Measurements from ENCODE around the gene PCDHGA1.
"Not testable (repeated sequence)": the region's sequence is repeated elsewhere in the genome, so short reads cannot be mapped to it uniquely, and the experiment has no call there.

Gene PCDHGA1

GRCh38 chr5:141397756-141398551 is 67.6 kb downstream of the PCDHGA1 start, which contains the start of gene PCDHGB5:
PCDHGB5 (plus strand) TSS chr5:141397947; CDS start chr5:141398128, 181 bp downstream.
- not testable (repeated sequence) for H3K27me3 ChIP-seq (ENCODE audit: control insufficient read depth, insufficient read depth, low read length, poor library complexity, severe bottlenecking); H3K4me3 ChIP-seq (ENCODE audit: insufficient read depth, low read depth, low read length)

GRCh38 chr5:141398608-141399007 is 68.3 kb downstream of the PCDHGA1 start:
- Histone ChIP-seq H3K4me3 (ENCODE audit: insufficient read depth, low read depth, low read length) (no peak overlapping the region), H3K9me3 (ENCODE audit: control insufficient read depth, low read length) (peaks cover 3% of the 10 kb centered on the region)
- 93 to 96% methylated on average over 15 of the region's 15 CpGs for WGBS, 2 experiments

More at GRCh38 chr5:141397756-141398551, 67.6 kb downstream of the PCDHGA1 start, which contains the start of gene PCDHGB5:
- H3K9me3 ChIP-seq (ENCODE audit: control insufficient read depth, low read length); H3K36me3 ChIP-seq (ENCODE audit: control insufficient read depth, insufficient read depth, low read length); H3K4me1 ChIP-seq (ENCODE audit: control insufficient read depth, insufficient read depth, low read length); H3K27ac ChIP-seq (ENCODE audit: insufficient read depth, low read depth, low read length, poor library complexity, severe bottlenecking): not testable (repeated sequence)
- 86 to 92% methylated on average over 19 to 20 of the region's 43 CpGs for WGBS, 2 experiments

GRCh38 chr5:141399555-141400258 is 69.4 kb downstream of the PCDHGA1 start:
- Histone ChIP-seq H3K27ac (ENCODE audit: insufficient read depth, low read depth, low read length, poor library complexity, severe bottlenecking) (no peak overlapping the region), H3K36me3 (ENCODE audit: control insufficient read depth, insufficient read depth, low read length) (no peaks in the 10 kb centered on the region), H3K27me3 (ENCODE audit: control insufficient read depth, insufficient read depth, low read length, poor library complexity, severe bottlenecking) (no peaks in the 10 kb centered on the region), H3K4me3 (ENCODE audit: insufficient read depth, low read depth, low read length) (no peak overlapping the region), H3K4me1 (ENCODE audit: control insufficient read depth, insufficient read depth, low read length) (no peaks in the 10 kb centered on the region), H3K9me3 (ENCODE audit: control insufficient read depth, low read length) (peaks cover 3% of the 10 kb centered on the region)
- 97% methylated on average over 61 of the region's 61 CpGs for WGBS, 2 experiments

More at GRCh38 chr5:141398608-141399007, 68.3 kb downstream of the PCDHGA1 start:
- H3K27me3 ChIP-seq (ENCODE audit: control insufficient read depth, insufficient read depth, low read length, poor library complexity, severe bottlenecking) = no peaks in the 10 kb centered on the region
- H3K27ac ChIP-seq (ENCODE audit: insufficient read depth, low read depth, low read length, poor library complexity, severe bottlenecking) = no peak overlapping the region
- H3K36me3 ChIP-seq (ENCODE audit: control insufficient read depth, insufficient read depth, low read length) = no peaks in the 10 kb centered on the region
- no peaks in the 10 kb centered on the region for H3K4me1 ChIP-seq (ENCODE audit: control insufficient read depth, insufficient read depth, low read length)

- Histone ChIP-seq H3K9me3 (ENCODE audit: control insufficient read depth, low read length) (peaks cover 3% of the 10 kb centered on the region), H3K27me3 (ENCODE audit: control insufficient read depth, insufficient read depth, low read length, poor library complexity, severe bottlenecking) (no peaks in the 10 kb centered on the region), H3K27ac (ENCODE audit: insufficient read depth, low read depth, low read length, poor library complexity, severe bottlenecking) (no peak within 1 kb of the TSS), H3K4me3 (ENCODE audit: insufficient read depth, low read depth, low read length) (no peak within 1 kb of the TSS), H3K36me3 (ENCODE audit: control insufficient read depth, insufficient read depth, low read length) (no peaks in the 10 kb centered on the region), H3K4me1 (ENCODE audit: control insufficient read depth, insufficient read depth, low read length) (no peaks in the 10 kb centered on the region)
- 95% methylated on average over 27 of the region's 27 CpGs for WGBS, 2 experiments
Observed at GRCh38 chr5:141402553-141403243, 72.4 kb downstream of the PCDHGA1 start, which contains the start of gene PCDHGA9. PCDHGA9 (plus strand) TSS chr5:141402778; CDS start chr5:141402953, 175 bp downstream.

GRCh38 chr5:141403387-141403786 is 73.1 kb downstream of the PCDHGA1 start:
- H3K4me3 ChIP-seq (ENCODE audit: insufficient read depth, low read depth, low read length) = no peak overlapping the region
- WGBS, 2 experiments = 95 to 96% methylated on average over 22 of the region's 22 CpGs
- no peaks in the 10 kb centered on the region for H3K27me3 ChIP-seq (ENCODE audit: control insufficient read depth, insufficient read depth, low read length, poor library complexity, severe bottlenecking)
- no peaks in the 10 kb centered on the region for H3K36me3 ChIP-seq (ENCODE audit: control insufficient read depth, insufficient read depth, low read length)
- H3K27ac ChIP-seq (ENCODE audit: insufficient read depth, low read depth, low read length, poor library complexity, severe bottlenecking) = no peak overlapping the region
- H3K4me1 ChIP-seq (ENCODE audit: control insufficient read depth, insufficient read depth, low read length) = no peaks in the 10 kb centered on the region
- peaks cover 3% of the 10 kb centered on the region for H3K9me3 ChIP-seq (ENCODE audit: control insufficient read depth, low read length)

- 25 to 27% methylated on average over 50 to 51 of the region's 51 CpGs for WGBS, 2 experiments
- Histone ChIP-seq H3K36me3 (ENCODE audit: control insufficient read depth, insufficient read depth, low read length) (peaks cover 13% of the 10 kb centered on the region), H3K27ac (ENCODE audit: insufficient read depth, low read depth, low read length, poor library complexity, severe bottlenecking) (peak within 1 kb of the TSS; percentile 79), H3K4me3 (ENCODE audit: insufficient read depth, low read depth, low read length) (peak within 1 kb of the TSS; percentile 41)
- H3K9me3 ChIP-seq (ENCODE audit: control insufficient read depth, low read length); H3K4me1 ChIP-seq (ENCODE audit: control insufficient read depth, insufficient read depth, low read length); H3K27me3 ChIP-seq (ENCODE audit: control insufficient read depth, insufficient read depth, low read length, poor library complexity, severe bottlenecking): not testable (repeated sequence)
Observed at GRCh38 chr5:141407790-141408505, 77.6 kb downstream of the PCDHGA1 start, which contains the start of gene PCDHGB6. PCDHGB6 (plus strand) TSS chr5:141408021; CDS start chr5:141408203, 182 bp downstream.

GRCh38 chr5:141409598-141410306 is 79.4 kb downstream of the PCDHGA1 start:
- H3K36me3 ChIP-seq (ENCODE audit: control insufficient read depth, insufficient read depth, low read length) = peaks cover 29% of the 10 kb centered on the region
- no peaks in the 10 kb centered on the region for H3K27me3 ChIP-seq (ENCODE audit: control insufficient read depth, insufficient read depth, low read length, poor library complexity, severe bottlenecking)
- H3K9me3 ChIP-seq (ENCODE audit: control insufficient read depth, low read length) = peaks cover 6% of the 10 kb centered on the region
- peak overlapping the region; percentile 5 for H3K4me3 ChIP-seq (ENCODE audit: insufficient read depth, low read depth, low read length)
- no peak overlapping the region for H3K27ac ChIP-seq (ENCODE audit: insufficient read depth, low read depth, low read length, poor library complexity, severe bottlenecking)
- H3K4me1 ChIP-seq (ENCODE audit: control insufficient read depth, insufficient read depth, low read length) = no peaks in the 10 kb centered on the region
- 97% methylated on average over 64 of the region's 64 CpGs for whole genome bisulfite sequencing, 2 experiments

- no peak overlapping the region for H3K27ac ChIP-seq (ENCODE audit: insufficient read depth, low read depth, low read length, poor library complexity, severe bottlenecking)
- H3K4me1 ChIP-seq (ENCODE audit: control insufficient read depth, insufficient read depth, low read length) = no peaks in the 10 kb centered on the region
- H3K4me3 ChIP-seq (ENCODE audit: insufficient read depth, low read depth, low read length) = no peak overlapping the region
- H3K27me3 ChIP-seq (ENCODE audit: control insufficient read depth, insufficient read depth, low read length, poor library complexity, severe bottlenecking) = no peaks in the 10 kb centered on the region
- peaks cover 43% of the 10 kb centered on the region for H3K36me3 ChIP-seq (ENCODE audit: control insufficient read depth, insufficient read depth, low read length)
- H3K9me3 ChIP-seq (ENCODE audit: control insufficient read depth, low read length) = peaks cover 8% of the 10 kb centered on the region
- WGBS, 2 experiments = 92 to 97% methylated on average over 3 of the region's 3 CpGs
Observed at GRCh38 chr5:141411575-141411974, 81.3 kb downstream of the PCDHGA1 start.

GRCh38 chr5:141412854-141413539 is 82.7 kb downstream of the PCDHGA1 start, which contains the start of gene PCDHGA10:
PCDHGA10 (plus strand) TSS chr5:141412987; CDS start chr5:141413176, 189 bp downstream.
- H3K36me3 ChIP-seq (ENCODE audit: control insufficient read depth, insufficient read depth, low read length) = peaks cover 48% of the 10 kb centered on the region
- peaks cover 8% of the 10 kb centered on the region for H3K9me3 ChIP-seq (ENCODE audit: control insufficient read depth, low read length)
- H3K27ac ChIP-seq (ENCODE audit: insufficient read depth, low read depth, low read length, poor library complexity, severe bottlenecking) = peak within 1 kb of the TSS; percentile 17

More at GRCh38 chr5:141412854-141413539, 82.7 kb downstream of the PCDHGA1 start, which contains the start of gene PCDHGA10:
- H3K27me3 ChIP-seq (ENCODE audit: control insufficient read depth, insufficient read depth, low read length, poor library complexity, severe bottlenecking) = no peaks in the 10 kb centered on the region
- no peaks in the 10 kb centered on the region for H3K4me1 ChIP-seq (ENCODE audit: control insufficient read depth, insufficient read depth, low read length)
- peak within 1 kb of the TSS; percentile 46 for H3K4me3 ChIP-seq (ENCODE audit: insufficient read depth, low read depth, low read length)
- 42 to 49% methylated on average over 31 of the region's 31 CpGs for WGBS, 2 experiments

Data from ectodermal cell (in vitro differentiated cells).